Mesothelial cell of epicardium (in vitro differentiated cells): ENCODE data around the gene RFWD3. TPM values are rescaled to one million over a fixed set of nuclear protein-coding genes. Genes with fewer than 3 reads are reported as not detected.

Experiments
- DNase-seq, 2 experiments: peaks; one replicate each; pipeline ENCODE4 v3.0.0; 2021; ENCODE audit warnings: low spot score in 2 of 2; ENCODE audit not compliant: unreplicated experiment in 2 of 2
- H3K27ac Mint-ChIP-seq: 2 replicates; pipeline ENCODE4 v1.8.0; 2021; ENCODE audit warnings: mixed read lengths
- H3K27me3 Mint-ChIP-seq: 2 replicates; pipeline ENCODE4 v1.8.0; 2021; ENCODE audit warnings: low read depth, mixed read lengths
- H3K36me3 Mint-ChIP-seq: 2 replicates; pipeline ENCODE4 v1.8.0; 2021; ENCODE audit warnings: mixed read lengths
- H3K4me1 Mint-ChIP-seq: 2 replicates; pipeline ENCODE4 v1.8.0; 2021; ENCODE audit warnings: mixed read lengths
- H3K4me3 Mint-ChIP-seq: 2 replicates; pipeline ENCODE4 v1.8.0; 2021; ENCODE audit warnings: mild to moderate bottlenecking, moderate library complexity, mixed read lengths
- H3K9me3 Mint-ChIP-seq: 2 replicates; pipeline ENCODE4 v1.8.0; 2021; ENCODE audit warnings: mixed read lengths
- CTCF ChIP-seq: fragments of 200-600 bp; sonication (generic); IDR thresholded peaks from one replicate; pipeline ENCODE4 v1.5.0; 2021; ENCODE audit warnings: antibody characterized with exemption; ENCODE audit not compliant: unreplicated experiment
- total RNA-seq: library from RNA; stranded (reverse); gene quantifications from 3 replicates; pipeline ENCODE4 v1.2.1, GENCODE V29; 2021

The RFWD3 gene
- total RNA-seq, 1 donor from 2014 or later, result 36.8 TPM

- Mint-ChIP-seq H3K27me3 (no peaks in the 10 kb centered on the region), H3K4me3 (no peak overlapping the region), H3K27ac (no peak overlapping the region), H3K36me3 (peaks cover 16% of the 10 kb centered on the region), H3K9me3 (no peaks in the 10 kb centered on the region), H3K4me1 (peaks cover 8% of the 10 kb centered on the region)
- no peak for TF ChIP-seq CTCF
- no peak for DNase-seq
Measured at GRCh38 chr16:74652249-74652648, 14.4 kb downstream of the RFWD3 start.

- Mint-ChIP-seq H3K36me3 (peaks cover 14% of the 10 kb centered on the region), H3K27me3 (no peaks in the 10 kb centered on the region), H3K27ac (no peak overlapping the region), H3K4me1 (peaks cover 9% of the 10 kb centered on the region), H3K9me3 (no peaks in the 10 kb centered on the region), H3K4me3 (no peak overlapping the region)
- TF ChIP-seq CTCF, result no peak
- DNase-seq, result no peak
Measured at GRCh38 chr16:74651841-74652240, 14.8 kb downstream of the RFWD3 start.

GRCh38 chr16:74650966-74651567, 15.6 kb downstream of the RFWD3 start:
- H3K4me1 Mint-ChIP-seq, result peaks cover 9% of the 10 kb centered on the region
- peaks cover 12% of the 10 kb centered on the region for H3K36me3 Mint-ChIP-seq
- H3K4me3 Mint-ChIP-seq, result no peak overlapping the region
- no peaks in the 10 kb centered on the region for H3K27me3 Mint-ChIP-seq
- no peak overlapping the region for H3K27ac Mint-ChIP-seq
- no peak for DNase-seq
- peak; percentile 63 for TF ChIP-seq CTCF
- no peaks in the 10 kb centered on the region for H3K9me3 Mint-ChIP-seq

DNA sequence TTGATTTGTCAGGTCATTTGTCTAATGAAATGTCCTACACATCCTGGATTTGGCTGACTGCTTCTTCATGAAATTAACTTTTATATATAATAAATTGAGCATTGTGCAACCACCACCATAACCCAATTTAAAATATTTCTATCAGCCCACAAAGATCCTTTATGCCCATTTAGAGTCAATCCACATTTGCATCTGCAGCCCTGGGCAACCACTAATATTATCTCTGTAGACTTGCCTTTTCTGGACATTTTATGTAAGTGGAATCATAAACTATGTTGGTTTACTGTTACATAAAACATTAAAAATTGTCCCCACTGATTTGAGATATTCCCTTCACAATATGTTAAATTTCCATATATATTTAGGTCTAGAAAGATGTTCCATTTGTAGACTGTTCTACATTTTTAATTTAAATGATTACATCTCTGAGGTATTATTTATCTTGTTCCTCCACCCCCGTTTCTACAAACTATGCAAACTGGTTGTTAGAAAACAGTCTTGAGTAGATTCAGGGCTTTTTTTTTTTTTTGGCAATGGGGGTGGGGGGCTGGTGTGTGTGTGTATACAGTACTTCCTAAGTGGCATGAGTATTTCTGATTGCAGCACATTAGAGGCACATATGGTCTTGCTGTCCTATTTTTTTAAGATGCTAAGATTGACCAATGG, 16.7 kb downstream of the RFWD3 start:
- no peaks in the 10 kb centered on the region for H3K9me3 Mint-ChIP-seq
- H3K36me3 Mint-ChIP-seq, result peaks cover 9% of the 10 kb centered on the region
- no peaks in the 10 kb centered on the region for H3K27me3 Mint-ChIP-seq
- no peak overlapping the region for H3K27ac Mint-ChIP-seq
- H3K4me3 Mint-ChIP-seq, result no peak overlapping the region
- H3K4me1 Mint-ChIP-seq, result peaks cover 9% of the 10 kb centered on the region
- no peak for TF ChIP-seq CTCF
- no peak for DNase-seq

DNA sequence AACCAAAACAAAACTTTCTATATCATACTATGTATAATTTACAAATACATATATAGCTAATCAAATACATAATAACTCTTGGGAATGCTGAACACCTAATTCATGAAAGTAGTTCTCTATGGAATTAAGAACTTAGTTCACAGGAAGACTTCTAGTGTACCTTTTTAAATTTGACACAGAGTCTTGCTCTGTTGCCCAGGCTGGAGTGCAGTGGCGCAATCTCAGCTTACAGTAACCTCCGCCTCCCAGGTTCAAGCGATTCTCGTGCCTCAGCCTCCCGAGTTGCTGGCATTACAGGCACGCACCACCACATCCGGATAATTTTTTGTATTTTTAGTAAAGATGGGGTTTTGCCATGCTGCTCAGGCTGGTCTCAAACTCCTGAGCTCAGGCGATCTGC, 24.7 kb downstream of the RFWD3 start:
- no peak for DNase-seq
- Mint-ChIP-seq H3K4me1 (peaks cover under 1% of the 10 kb centered on the region), H3K4me3 (no peak overlapping the region), H3K36me3 (peaks cover 16% of the 10 kb centered on the region), H3K9me3 (no peaks in the 10 kb centered on the region), H3K27ac (no peak overlapping the region), H3K27me3 (no peaks in the 10 kb centered on the region)
- no peak for TF ChIP-seq CTCF
